Mucosa of descending colon (tissue), 3 donors: ENCODE data around the gene ATF7IP. TPM values are rescaled to one million over a fixed set of nuclear protein-coding genes. Genes with fewer than 3 reads are reported as not detected.
"Not testable (repeated sequence)": the region's sequence is repeated elsewhere in the genome, so short reads cannot be mapped to it uniquely, and the experiment has no call there.

ENCODE experiments used
- ATAC-seq: fragments of 200-7000 bp; cut with Tn5 transposase; one replicate; pipeline ENCODE4 v1.9.1; 2020; ENCODE audit warnings: mild to moderate bottlenecking, moderate library complexity
- DNase-seq, 3 donors: peaks; one replicate each; pipeline ENCODE4 v3.0.0-alpha.2; 2020
- H3K36me3 ChIP-seq: fragments of 200-600 bp; one replicate; pipeline ENCODE4 v1.8.0; 2021; ENCODE audit warnings: low read depth, mild to moderate bottlenecking
- H3K4me1 ChIP-seq: fragments of 200-600 bp; one replicate; pipeline ENCODE4 v1.8.0; 2021; ENCODE audit warnings: low read depth, mild to moderate bottlenecking
- H3K4me3 ChIP-seq: fragments of 200-600 bp; one replicate; pipeline ENCODE4 v1.8.0; 2021; ENCODE audit warnings: mild to moderate bottlenecking
- H3K9me3 ChIP-seq: fragments of 200-600 bp; one replicate; pipeline ENCODE4 v1.8.0; 2021; ENCODE audit warnings: mild to moderate bottlenecking
- intact Hi-C, 2 donors: fragments of 100-400 bp; cut with DNase I in 1 of 2; cut with micrococcal nuclease in 1 of 2; formaldehyde crosslinking; loops; one replicate each; pipeline versions ENCODE4 v1.11.0 to v1.11.1; 2022; cut with DNase I, micrococcal nuclease
- long read RNA-seq, 2 donors: library from polyadenylated mRNA; unstranded; transcript quantifications; one replicate each; pipeline ENCODE4 v2.0.0, GENCODE V29; 2019 to 2021
- total RNA-seq, 3 donors: library from RNA; stranded (reverse); fragmentation: NEBNext Ultra II Directional in 2 of 3; extraction: Animal tissue kit (Norgen Biotek cat#: 25700) in 2 of 3; gene quantifications; one replicate each; pipeline versions ENCODE4 v1.2.1 to v1.2.4, GENCODE V29; 2021 to 2023
- TF ChIP-seq, protein P1 (sequence below): fragments of 200-600 bp; IDR thresholded peaks from one replicate; pipeline ENCODE4 v1.8.0; 2022; ENCODE audit warnings: antibody characterized with exemption, mild to moderate bottlenecking
- donor health status: DM: no; HTN: no; CAD: no; lungs with moderate emphysema.
- donor health status: DM: no; HTN: no; CAD: no.
- donor health status: DM: no; HTN: yes; CAD: no.

ATF7IP gene, protein sequence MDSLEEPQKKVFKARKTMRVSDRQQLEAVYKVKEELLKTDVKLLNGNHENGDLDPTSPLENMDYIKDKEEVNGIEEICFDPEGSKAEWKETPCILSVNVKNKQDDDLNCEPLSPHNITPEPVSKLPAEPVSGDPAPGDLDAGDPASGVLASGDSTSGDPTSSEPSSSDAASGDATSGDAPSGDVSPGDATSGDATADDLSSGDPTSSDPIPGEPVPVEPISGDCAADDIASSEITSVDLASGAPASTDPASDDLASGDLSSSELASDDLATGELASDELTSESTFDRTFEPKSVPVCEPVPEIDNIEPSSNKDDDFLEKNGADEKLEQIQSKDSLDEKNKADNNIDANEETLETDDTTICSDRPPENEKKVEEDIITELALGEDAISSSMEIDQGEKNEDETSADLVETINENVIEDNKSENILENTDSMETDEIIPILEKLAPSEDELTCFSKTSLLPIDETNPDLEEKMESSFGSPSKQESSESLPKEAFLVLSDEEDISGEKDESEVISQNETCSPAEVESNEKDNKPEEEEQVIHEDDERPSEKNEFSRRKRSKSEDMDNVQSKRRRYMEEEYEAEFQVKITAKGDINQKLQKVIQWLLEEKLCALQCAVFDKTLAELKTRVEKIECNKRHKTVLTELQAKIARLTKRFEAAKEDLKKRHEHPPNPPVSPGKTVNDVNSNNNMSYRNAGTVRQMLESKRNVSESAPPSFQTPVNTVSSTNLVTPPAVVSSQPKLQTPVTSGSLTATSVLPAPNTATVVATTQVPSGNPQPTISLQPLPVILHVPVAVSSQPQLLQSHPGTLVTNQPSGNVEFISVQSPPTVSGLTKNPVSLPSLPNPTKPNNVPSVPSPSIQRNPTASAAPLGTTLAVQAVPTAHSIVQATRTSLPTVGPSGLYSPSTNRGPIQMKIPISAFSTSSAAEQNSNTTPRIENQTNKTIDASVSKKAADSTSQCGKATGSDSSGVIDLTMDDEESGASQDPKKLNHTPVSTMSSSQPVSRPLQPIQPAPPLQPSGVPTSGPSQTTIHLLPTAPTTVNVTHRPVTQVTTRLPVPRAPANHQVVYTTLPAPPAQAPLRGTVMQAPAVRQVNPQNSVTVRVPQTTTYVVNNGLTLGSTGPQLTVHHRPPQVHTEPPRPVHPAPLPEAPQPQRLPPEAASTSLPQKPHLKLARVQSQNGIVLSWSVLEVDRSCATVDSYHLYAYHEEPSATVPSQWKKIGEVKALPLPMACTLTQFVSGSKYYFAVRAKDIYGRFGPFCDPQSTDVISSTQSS
- total RNA-seq, result 10 to 100 TPM; 40.3 to 84.1 (median 63.2) TPM
- long read RNA-seq, donor 1, full-length matches to known transcripts, result 2 of 9 reads
- long read RNA-seq, donor 1, partial matches to known transcripts, result 6 of 9 reads
- long read RNA-seq, donor 1, other reads (novel, unspliced or antisense), result 1 of 9 reads
- long read RNA-seq, donor 2, partial matches to known transcripts, result 6 of 7 reads
- long read RNA-seq, donor 2, other reads (novel, unspliced or antisense), result 1 of 7 reads

DNA sequence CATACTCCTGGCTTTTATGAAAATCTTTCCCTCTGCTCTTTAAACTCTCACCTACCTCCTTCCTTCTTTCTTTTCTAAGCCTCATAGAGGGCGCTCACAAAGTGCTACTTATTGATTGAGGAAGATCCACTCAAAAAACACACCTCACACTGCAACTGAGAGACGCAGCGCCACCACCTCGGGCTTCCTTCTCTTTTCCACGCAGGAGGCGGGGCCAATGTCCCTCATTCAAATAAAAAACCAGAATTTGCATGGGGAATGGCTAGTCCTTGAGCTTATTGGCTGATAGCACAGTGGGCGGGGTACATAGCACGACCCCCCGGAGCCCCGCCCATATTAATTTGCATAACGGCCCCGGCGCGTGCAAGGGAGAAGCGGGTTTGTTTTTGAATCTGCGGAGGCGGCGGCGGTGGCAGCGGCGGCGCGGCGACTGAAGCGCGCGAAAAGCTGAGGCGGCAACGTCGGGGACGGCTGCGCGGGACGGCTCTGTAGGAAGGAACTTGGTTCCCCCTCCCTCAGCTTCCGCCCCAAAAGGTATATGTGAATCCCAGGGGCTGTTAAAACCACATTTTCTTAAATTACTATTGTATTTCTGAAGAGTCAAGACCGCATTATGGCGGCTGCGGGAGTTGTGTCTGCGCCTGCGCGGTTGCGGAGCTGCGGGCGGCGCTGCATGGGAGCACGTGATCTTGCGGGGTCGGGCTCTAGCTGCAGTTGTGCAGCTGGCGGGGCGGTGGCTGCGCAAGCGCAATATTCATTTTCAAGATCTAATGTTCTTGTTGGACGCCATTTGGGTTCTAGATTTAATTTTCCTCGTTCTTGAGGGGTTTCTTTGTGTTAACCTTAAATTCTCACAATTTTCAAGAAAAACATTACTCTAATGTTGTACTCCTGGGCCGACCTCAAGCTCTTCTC is at the start of gene ATF7IP:
Gene ATF7IP, plus strand, starts transcription at position 389 of the 915 bp plus-strand sequence. CDS start 58,234 bp downstream, outside the sequence.
- TF ChIP-seq, protein P1, sequence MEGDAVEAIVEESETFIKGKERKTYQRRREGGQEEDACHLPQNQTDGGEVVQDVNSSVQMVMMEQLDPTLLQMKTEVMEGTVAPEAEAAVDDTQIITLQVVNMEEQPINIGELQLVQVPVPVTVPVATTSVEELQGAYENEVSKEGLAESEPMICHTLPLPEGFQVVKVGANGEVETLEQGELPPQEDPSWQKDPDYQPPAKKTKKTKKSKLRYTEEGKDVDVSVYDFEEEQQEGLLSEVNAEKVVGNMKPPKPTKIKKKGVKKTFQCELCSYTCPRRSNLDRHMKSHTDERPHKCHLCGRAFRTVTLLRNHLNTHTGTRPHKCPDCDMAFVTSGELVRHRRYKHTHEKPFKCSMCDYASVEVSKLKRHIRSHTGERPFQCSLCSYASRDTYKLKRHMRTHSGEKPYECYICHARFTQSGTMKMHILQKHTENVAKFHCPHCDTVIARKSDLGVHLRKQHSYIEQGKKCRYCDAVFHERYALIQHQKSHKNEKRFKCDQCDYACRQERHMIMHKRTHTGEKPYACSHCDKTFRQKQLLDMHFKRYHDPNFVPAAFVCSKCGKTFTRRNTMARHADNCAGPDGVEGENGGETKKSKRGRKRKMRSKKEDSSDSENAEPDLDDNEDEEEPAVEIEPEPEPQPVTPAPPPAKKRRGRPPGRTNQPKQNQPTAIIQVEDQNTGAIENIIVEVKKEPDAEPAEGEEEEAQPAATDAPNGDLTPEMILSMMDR, result peak; percentile 21
- ATAC-seq (peak; percentile 96), DNase-seq (peak; percentile 96 to 98 (median 98))
- intact Hi-C loops, result loop anchor here (5.0 to 10.0 kb wide), 3 partner anchors 108 to 181 kb away; no protein-coding TSS in a partner anchor
- Histone ChIP-seq H3K4me1 (no peaks in the 10 kb centered on the region), H3K4me3 (peak within 1 kb of the TSS; percentile 56), H3K36me3 (no peaks in the 10 kb centered on the region), H3K9me3 (no peaks in the 10 kb centered on the region)

DNA sequence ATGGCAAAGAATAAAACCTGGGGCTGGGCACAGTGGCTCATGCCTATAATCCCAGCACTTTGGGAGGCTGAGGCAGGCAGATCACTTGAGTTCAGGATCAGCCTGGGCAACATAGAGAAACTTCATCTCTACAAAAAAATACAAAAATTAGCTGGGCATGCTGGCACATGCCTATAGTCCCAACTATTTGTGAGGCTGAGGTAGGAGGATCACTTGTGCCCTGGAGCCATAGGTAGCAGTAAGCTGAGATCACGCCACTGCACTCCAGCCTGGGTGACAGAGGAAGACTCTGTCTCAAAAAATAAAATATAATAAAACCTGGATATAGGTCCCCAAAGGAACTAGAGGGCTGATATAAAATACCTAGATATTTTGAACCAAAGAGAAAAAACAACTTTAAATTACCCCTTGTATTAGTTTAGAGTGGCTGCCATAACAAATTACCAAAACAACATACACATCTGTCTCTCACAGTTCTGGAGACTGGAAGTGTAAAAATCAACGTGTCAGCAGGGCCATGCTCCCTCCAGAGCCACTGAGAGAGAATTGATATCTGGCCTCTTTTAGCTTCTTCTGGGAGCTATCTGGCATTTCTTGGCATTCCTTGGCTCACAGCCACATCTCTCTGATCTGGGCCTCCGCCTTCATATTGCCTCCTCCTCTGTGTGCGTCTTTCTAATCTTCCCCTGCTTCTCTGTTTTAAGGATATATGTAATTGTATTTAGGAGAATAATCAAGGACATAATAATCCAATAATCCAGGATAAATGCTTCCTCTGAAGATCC is 47.9 kb upstream of the ATF7IP start:
- Histone ChIP-seq H3K4me1 (no peaks in the 10 kb centered on the region), H3K9me3 (no peaks in the 10 kb centered on the region), H3K36me3 (no peaks in the 10 kb centered on the region), H3K4me3 (no peak overlapping the region)
- DNase-seq (no peak), ATAC-seq (no peak)
- TF ChIP-seq, protein P1, result no peak
- intact Hi-C loops, result no loop called here

DNA sequence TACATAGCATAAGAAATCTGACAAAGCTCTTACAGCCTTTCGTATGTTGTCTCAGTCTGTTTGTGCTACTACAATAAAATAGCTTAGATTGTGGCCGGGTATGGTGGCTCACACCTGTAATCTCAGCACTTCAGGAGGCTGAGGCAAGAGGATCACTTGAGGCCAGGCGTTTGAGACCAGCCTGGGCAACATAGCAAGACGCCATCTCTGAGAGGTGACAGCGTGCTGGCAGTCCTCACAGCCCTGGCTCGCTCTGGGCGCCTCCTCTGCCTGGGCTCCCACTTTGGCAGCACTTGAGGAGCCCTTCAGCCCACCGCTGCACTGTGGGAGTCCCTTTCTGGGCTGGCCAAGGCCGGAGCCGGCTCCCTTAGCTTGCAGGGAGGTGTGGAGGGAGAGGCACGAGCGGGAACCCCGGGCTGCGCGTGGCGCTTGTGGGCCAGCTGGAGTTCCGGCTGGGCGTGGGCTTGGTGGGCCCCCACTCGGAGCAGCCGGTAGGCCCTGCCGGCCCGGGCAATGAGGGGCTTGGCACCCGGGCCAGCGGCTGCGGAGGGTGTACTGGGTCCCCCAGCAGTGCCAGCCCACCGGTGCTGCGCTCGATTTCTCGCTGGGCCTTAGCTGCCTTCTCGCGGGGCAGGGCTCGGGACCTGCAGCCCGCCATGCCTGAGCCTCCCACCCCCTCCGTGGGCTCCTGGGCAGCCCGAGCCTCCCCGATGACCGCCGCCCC is 45.6 kb upstream of the ATF7IP start:
- H3K4me1 ChIP-seq, intact Hi-C loops, H3K9me3 ChIP-seq, DNase-seq, ATAC-seq, H3K4me3 ChIP-seq, H3K36me3 ChIP-seq: not testable (repeated sequence)

DNA sequence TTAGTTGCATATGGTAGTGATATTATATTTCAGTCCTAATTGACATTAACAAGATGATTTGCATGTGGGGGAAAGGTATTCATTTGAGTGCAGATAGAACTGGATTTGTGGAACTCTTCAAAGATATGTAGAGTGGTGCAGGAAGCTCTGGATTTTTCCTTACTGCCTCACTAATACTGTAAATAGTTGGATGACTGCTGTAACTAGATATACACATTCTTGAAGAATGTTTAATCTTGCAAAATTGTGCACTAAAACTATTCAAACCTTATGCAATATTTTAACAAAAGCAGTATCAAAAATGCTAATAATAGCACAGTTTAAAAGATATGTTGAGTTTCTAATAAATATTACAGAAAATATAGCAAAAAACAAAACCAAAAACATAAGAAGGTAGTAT is 43.1 kb upstream of the ATF7IP start:
- H3K36me3 ChIP-seq, result no peaks in the 10 kb centered on the region
- TF ChIP-seq, protein P1, result no peak
- DNase-seq (no peak), ATAC-seq (no peak)
- H3K4me3 ChIP-seq, result no peak overlapping the region
- intact Hi-C loops, result no loop called here
- no peaks in the 10 kb centered on the region for H3K4me1 ChIP-seq
- H3K9me3 ChIP-seq, result no peaks in the 10 kb centered on the region
